Peyer's patch (tissue), 4 donors: ENCODE data around the gene CDK5. TPM values are rescaled to one million over a fixed set of nuclear protein-coding genes. Genes with fewer than 3 reads are reported as not detected.

ENCODE experiments used
- DNase-seq, 3 donors: peaks; one replicate each; pipeline ENCODE4 v3.0.0-alpha.2; 2017 to 2019
- H3K27ac ChIP-seq, 4 donors: fragments of 200-600 bp; sonication (generic); one replicate each; pipeline ENCODE4 v1.5.1; 2016 to 2019
- H3K27me3 ChIP-seq, 2 donors: fragments of 200-600 bp; sonication (generic); one replicate each; pipeline ENCODE4 v1.5.1; 2019
- H3K36me3 ChIP-seq, 3 donors: fragments of 200-600 bp; sonication (generic); one replicate each; pipeline ENCODE4 v1.5.1; 2016 to 2019
- H3K4me1 ChIP-seq, 4 donors: fragments of 200-600 bp; sonication (generic); one replicate each; pipeline ENCODE4 v1.5.1; 2016 to 2019
- H3K4me3 ChIP-seq, 4 donors: fragments of 200-600 bp; sonication (generic); 1 replicate in 3 of 4; 2 replicates in 1 of 4; pipeline ENCODE4 v1.5.1; 2016 to 2019; ENCODE audit warnings: mild to moderate bottlenecking in 1 of 4
- H3K9me3 ChIP-seq, 4 donors: fragments of 200-600 bp; sonication (generic); one replicate each; pipeline ENCODE4 v1.5.1; 2016 to 2019; ENCODE audit warnings: mild to moderate bottlenecking in 1 of 4
- POLR2A ChIP-seq, 2 donors: fragments of 450-650 bp; IDR thresholded peaks; one replicate each; pipeline ENCODE4 v1.5.1; 2017; ENCODE audit warnings: antibody characterized with exemption in 2 of 2, mild to moderate bottlenecking in 2 of 2, moderate library complexity in 2 of 2
- total RNA-seq, 4 donors: library from RNA; depleted of rRNA; stranded (reverse); fragments of >200 nt; gene quantifications; one replicate each; pipeline ENCODE4 v1.1.0, GENCODE V29; 2016
- TF ChIP-seq, protein P1 (sequence below), 6 experiments: fragments of 450-650 bp in 4 of 6; fragments of 200-600 bp in 2 of 6; sonication (generic) in 1 of 6; IDR thresholded peaks; one replicate each; pipeline ENCODE4 v1.5.1; 2017 to 2019; ENCODE audit warnings: antibody characterized with exemption in 6 of 6, mild to moderate bottlenecking in 3 of 6, moderate library complexity in 1 of 6

Gene CDK5
- total RNA-seq, 4 donors from 2014 or later, result 6.9 to 15.4 (median 13.8) TPM

DNA sequence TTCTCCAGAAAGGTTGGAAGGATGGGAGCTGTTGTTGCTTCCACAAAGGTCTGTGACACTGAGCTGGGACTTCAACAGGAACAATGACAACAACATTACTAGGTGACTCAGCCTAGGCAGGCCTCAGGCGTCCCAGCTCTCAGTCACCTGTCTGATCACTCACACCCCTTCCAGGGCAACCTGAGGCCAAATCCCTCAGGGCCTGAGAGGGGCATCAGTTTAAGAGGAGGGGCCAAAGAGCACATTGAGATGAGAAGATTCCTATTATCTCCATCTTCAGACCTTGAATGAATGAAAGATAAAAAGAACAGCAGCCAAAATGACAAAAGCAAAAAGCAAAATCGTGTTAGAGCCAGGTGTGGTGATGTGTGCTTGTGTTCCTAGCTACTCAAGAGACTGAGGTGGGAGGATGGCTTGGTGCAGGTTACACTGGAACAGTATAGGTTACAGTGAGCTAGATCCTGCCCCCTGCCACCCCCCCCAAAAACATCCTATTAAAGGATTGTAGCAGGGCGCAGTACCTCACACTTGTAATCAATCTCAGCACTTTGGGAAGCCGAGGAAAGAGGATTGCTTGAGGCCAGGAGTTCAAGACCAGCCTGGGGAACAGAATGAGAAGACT is 33.2 kb downstream of the CDK5 start, which contains the start of gene ATG9B:
Gene ATG9B (minus strand): TSS at position 60 of the 622 bp plus-strand sequence. CDS start 71 bp downstream, outside the sequence.
- Histone ChIP-seq H3K4me3 (no peak within 1 kb of the TSS), H3K36me3 (no peaks in the 10 kb centered on the region), H3K27ac (no peak within 1 kb of the TSS), H3K4me1 (peaks cover 0 to 10% (median 3%) of the 10 kb centered on the region in 4 donors), H3K27me3 (no peaks in the 10 kb centered on the region), H3K9me3 (no peaks in the 10 kb centered on the region)
- DNase-seq, result no peak
- TF ChIP-seq POLR2A (IDR thresholded peaks at IDR 0.05), result no peak
- TF ChIP-seq, protein P1, sequence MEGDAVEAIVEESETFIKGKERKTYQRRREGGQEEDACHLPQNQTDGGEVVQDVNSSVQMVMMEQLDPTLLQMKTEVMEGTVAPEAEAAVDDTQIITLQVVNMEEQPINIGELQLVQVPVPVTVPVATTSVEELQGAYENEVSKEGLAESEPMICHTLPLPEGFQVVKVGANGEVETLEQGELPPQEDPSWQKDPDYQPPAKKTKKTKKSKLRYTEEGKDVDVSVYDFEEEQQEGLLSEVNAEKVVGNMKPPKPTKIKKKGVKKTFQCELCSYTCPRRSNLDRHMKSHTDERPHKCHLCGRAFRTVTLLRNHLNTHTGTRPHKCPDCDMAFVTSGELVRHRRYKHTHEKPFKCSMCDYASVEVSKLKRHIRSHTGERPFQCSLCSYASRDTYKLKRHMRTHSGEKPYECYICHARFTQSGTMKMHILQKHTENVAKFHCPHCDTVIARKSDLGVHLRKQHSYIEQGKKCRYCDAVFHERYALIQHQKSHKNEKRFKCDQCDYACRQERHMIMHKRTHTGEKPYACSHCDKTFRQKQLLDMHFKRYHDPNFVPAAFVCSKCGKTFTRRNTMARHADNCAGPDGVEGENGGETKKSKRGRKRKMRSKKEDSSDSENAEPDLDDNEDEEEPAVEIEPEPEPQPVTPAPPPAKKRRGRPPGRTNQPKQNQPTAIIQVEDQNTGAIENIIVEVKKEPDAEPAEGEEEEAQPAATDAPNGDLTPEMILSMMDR (IDR thresholded peaks at IDR 0.05), result no peak

DNA sequence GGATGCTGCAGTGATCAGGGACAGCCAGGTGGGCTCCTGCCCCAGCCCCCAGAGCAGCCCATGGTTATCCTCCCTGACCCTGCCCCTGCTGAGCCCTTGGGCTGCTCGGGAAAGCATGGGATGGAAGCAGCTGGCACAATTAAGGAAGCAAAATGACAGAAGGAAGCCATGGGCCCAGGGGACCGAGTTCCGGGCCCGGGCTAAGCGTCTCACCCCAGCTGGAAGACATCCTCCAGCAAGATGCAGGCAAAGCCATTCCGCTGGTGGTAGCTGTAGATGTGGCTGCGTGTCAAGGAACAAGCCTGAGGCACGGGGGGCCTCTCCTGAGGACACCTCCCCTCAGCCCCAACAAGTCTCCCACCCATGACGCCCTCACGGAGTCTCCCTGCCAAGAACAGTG is 34.5 kb downstream of the CDK5 start:
- Histone ChIP-seq H3K27ac (no peak overlapping the region), H3K9me3 (no peaks in the 10 kb centered on the region), H3K27me3 (no peaks in the 10 kb centered on the region), H3K4me1 (peaks cover 0 to 17% (median 10%) of the 10 kb centered on the region in 4 donors), H3K36me3 (no peaks in the 10 kb centered on the region), H3K4me3 (no peak overlapping the region)
- no peak for DNase-seq
- no peak for TF ChIP-seq POLR2A (IDR thresholded peaks at IDR 0.05)
- TF ChIP-seq, protein P1 (IDR thresholded peaks at IDR 0.05), result no peak

DNA sequence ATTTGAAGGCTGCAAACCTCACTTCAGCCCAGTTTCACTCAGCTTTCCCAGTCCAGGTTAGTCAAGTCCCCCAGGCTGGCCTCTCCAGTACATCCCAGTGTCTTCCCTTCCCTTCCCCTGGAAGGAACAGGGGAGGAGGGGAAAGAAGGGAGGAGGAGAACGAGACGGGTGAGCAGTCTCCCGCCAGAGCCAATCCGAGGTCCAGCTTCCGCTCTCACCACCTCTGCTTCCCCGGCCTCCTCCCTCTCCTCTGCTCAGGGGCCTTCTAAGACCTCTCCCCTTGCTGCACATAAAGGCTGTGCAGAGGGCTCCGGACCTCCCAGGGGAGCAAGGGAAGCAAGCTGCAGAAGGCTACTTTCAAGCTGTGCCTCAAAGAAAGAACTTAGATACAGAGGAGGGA is 37.5 kb downstream of the CDK5 start:
- H3K9me3 ChIP-seq, result no peaks in the 10 kb centered on the region
- H3K36me3 ChIP-seq, result no peaks in the 10 kb centered on the region
- TF ChIP-seq POLR2A (IDR thresholded peaks at IDR 0.05), result no peak
- TF ChIP-seq, protein P1 (IDR thresholded peaks at IDR 0.05), result no peak
- peaks cover 6 to 18% (median 15%) of the 10 kb centered on the region in 4 donors for H3K4me1 ChIP-seq
- no peak for DNase-seq
- H3K27ac ChIP-seq, result no peak overlapping the region
- H3K27me3 ChIP-seq, result no peaks in the 10 kb centered on the region
- H3K4me3 ChIP-seq, result no peak overlapping the region

DNA sequence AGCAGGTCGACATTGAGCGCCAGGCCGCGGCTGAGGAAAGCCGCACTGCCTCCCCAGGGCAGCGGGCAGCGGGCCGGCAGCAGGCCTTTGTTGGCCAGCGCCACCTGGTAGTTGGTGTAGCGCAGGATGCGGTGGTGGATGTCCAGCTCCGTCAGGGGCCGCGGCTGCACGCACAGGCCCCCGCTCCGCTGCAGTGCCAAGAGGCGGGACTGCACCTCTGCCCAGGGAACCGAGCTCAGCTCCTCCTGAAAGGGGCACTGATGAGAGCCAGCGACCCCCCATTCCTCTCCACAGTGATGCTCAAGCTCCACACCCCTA is 38.6 kb downstream of the CDK5 start:
- TF ChIP-seq POLR2A (IDR thresholded peaks at IDR 0.05), result no peak
- TF ChIP-seq, protein P1 (IDR thresholded peaks at IDR 0.05), result no peak
- Histone ChIP-seq H3K9me3 (no peaks in the 10 kb centered on the region), H3K4me1 (peaks cover 6 to 21% (median 15%) of the 10 kb centered on the region in 4 donors), H3K4me3 (peak overlapping the region in 3 of 4 donors; percentile 36 to 43 (median 41)), H3K27me3 (no peaks in the 10 kb centered on the region), H3K27ac (no peak overlapping the region), H3K36me3 (no peaks in the 10 kb centered on the region)
- DNase-seq, result no peak

DNA sequence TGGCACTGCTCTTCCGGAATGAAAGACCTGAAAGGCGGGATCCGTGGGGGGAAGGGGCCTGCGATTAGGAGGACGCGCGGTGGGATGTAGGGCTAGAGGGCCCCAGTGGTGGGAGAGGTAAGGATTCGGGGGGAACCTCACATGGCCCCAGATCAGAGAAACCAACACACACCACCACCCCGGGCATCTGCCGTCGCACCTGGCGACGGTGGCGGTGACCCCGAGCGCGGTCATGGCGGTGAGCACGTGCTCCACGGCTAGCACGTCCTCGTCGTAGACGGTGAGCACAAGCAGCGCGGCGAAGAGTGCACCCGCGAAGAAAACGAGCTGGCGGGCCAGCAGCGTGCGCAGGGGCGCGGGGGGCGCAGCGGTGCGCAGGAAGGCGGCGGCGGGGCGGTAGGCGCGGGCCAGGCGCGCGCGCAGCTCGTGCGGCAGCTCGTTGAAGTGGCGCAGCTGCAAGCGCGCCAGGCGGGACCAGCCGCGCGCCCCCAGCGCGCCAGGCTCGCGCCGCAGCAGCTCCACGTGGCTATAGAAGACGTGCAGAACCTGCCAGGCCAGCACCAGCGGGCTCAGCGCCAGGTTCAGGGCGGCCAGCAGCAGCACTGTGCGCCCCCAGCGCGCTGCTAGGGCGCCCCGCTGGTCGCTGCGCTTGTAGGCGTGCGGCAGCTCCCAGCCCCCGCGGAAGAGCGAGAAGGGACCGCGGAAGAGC is 39.1 kb downstream of the CDK5 start:
- Histone ChIP-seq H3K9me3 (no peaks in the 10 kb centered on the region), H3K4me3 (peak overlapping the region; percentile 10 to 43 (median 38)), H3K27me3 (no peaks in the 10 kb centered on the region), H3K4me1 (peaks cover 6 to 27% (median 15%) of the 10 kb centered on the region in 4 donors), H3K27ac (peak overlapping the region in 1 of 4 donors; percentile 3), H3K36me3 (no peaks in the 10 kb centered on the region)
- no peak for DNase-seq
- no peak for TF ChIP-seq POLR2A (IDR thresholded peaks at IDR 0.05)
- TF ChIP-seq, protein P1 (IDR thresholded peaks at IDR 0.05), result no peak
